ENCODE measurements around the gene MAPK8IP2.

The MAPK8IP2 gene

DNA sequence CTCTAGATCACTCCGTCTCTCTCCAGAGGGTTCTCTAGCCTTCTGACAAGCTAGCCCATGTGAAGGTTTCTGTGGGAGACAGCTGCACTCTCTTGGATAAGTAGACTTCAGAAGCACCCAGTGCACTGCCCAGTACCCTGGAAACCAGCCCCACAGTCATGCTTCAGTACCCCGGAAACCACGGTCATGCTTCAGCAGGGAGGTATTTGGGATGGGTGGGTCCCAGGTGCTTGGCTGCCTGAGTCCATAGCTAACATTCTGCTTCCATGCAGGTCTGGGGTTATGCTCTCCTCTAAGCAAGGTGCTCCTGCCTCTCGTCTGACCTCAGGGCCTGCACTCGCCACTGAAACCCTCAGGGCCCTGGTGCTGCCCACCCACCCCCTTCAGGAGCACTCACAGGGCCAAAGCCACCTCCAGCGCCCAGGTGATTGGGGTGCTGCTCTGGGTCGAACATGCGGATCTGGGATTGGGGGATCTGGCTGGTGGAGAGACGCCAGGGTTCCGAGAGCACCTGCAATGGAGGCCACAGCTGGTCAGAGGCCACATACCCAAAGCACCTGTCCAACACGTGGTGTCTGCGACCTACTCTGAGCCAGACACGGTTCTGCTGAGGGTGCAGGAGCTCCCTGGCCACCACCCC is 30.6 kb upstream of the MAPK8IP2 start:
- in situ Hi-C loops (cut with MboI; ENCODE audit: low pct_unique_long_range_greater_than_20kb, low sequenced_read_pairs, unreplicated experiment) = no loop called here
- DNase-seq (ENCODE audit: low spot score) = peak; percentile 34
- TF ChIP-seq, protein P1, sequence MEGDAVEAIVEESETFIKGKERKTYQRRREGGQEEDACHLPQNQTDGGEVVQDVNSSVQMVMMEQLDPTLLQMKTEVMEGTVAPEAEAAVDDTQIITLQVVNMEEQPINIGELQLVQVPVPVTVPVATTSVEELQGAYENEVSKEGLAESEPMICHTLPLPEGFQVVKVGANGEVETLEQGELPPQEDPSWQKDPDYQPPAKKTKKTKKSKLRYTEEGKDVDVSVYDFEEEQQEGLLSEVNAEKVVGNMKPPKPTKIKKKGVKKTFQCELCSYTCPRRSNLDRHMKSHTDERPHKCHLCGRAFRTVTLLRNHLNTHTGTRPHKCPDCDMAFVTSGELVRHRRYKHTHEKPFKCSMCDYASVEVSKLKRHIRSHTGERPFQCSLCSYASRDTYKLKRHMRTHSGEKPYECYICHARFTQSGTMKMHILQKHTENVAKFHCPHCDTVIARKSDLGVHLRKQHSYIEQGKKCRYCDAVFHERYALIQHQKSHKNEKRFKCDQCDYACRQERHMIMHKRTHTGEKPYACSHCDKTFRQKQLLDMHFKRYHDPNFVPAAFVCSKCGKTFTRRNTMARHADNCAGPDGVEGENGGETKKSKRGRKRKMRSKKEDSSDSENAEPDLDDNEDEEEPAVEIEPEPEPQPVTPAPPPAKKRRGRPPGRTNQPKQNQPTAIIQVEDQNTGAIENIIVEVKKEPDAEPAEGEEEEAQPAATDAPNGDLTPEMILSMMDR (IDR thresholded peaks at IDR 0.05; ENCODE audit: extremely low read depth, insufficient read depth, missing control alignments) = no peak

- in situ Hi-C loops (cut with MboI; ENCODE audit: low pct_unique_long_range_greater_than_20kb, low sequenced_read_pairs, unreplicated experiment) = no loop called here
- no peak for DNase-seq (ENCODE audit: low spot score)
- TF ChIP-seq, protein P1 (IDR thresholded peaks at IDR 0.05; ENCODE audit: extremely low read depth, insufficient read depth, missing control alignments) = no peak
Measured at GRCh38 chr22:50570861-50571260, 29.7 kb upstream of the MAPK8IP2 start.

DNA sequence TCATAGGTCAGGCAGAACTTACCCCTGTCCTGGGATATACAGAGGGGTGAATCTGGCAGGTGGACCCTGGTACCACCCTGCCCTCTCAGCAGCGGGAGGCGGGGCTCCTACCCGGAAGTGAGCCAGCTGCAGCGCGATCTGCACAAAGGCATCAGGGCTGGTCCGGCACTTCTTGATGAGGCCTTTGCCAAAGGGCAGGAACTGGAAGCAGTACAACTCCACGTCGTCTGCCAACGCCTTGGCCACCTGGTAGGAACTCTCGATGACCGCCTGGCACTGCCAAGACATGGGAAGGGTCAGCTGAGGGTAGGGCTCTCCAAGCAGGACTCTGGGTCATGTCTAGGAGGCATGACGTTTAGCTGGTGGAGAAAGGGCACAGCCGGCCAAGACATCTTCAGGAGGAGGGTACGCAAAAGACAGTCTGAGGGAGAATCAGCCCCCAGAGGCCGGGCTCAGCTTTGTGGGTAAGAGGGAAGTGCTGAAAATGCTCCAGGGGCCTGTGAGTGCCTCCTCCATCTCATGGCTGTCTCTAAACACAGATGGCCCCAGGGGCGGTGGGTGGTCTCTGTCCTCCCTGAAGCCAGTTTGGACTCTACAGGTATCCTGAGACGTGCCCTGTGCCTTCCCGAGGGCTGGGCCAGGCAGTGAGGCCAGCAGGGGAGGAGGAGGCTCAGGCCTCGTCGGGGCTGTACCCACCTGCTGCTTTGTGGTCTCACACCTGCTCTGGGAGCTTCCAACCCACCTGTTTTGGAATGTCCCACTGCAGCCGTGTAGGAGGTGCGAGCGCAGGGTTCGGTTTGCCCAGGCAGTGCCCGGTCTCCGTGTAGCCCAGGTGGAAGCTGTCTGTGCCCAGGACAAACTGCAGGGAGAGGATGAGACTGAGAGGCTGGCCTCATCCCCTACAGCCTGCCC is 29.1 kb upstream of the MAPK8IP2 start:
- no peak for DNase-seq (ENCODE audit: low spot score)
- in situ Hi-C loops (cut with MboI; ENCODE audit: low pct_unique_long_range_greater_than_20kb, low sequenced_read_pairs, unreplicated experiment) = no loop called here
- TF ChIP-seq, protein P1 (IDR thresholded peaks at IDR 0.05; ENCODE audit: extremely low read depth, insufficient read depth, missing control alignments) = no peak

GRCh38 chr22:50572965-50573364 is 27.6 kb upstream of the MAPK8IP2 start:
- TF ChIP-seq, protein P1 (IDR thresholded peaks at IDR 0.05; ENCODE audit: extremely low read depth, insufficient read depth, missing control alignments) = no peak
- DNase-seq (ENCODE audit: low spot score) = no peak
- in situ Hi-C loops (cut with MboI; ENCODE audit: low pct_unique_long_range_greater_than_20kb, low sequenced_read_pairs, unreplicated experiment) = no loop called here

DNA sequence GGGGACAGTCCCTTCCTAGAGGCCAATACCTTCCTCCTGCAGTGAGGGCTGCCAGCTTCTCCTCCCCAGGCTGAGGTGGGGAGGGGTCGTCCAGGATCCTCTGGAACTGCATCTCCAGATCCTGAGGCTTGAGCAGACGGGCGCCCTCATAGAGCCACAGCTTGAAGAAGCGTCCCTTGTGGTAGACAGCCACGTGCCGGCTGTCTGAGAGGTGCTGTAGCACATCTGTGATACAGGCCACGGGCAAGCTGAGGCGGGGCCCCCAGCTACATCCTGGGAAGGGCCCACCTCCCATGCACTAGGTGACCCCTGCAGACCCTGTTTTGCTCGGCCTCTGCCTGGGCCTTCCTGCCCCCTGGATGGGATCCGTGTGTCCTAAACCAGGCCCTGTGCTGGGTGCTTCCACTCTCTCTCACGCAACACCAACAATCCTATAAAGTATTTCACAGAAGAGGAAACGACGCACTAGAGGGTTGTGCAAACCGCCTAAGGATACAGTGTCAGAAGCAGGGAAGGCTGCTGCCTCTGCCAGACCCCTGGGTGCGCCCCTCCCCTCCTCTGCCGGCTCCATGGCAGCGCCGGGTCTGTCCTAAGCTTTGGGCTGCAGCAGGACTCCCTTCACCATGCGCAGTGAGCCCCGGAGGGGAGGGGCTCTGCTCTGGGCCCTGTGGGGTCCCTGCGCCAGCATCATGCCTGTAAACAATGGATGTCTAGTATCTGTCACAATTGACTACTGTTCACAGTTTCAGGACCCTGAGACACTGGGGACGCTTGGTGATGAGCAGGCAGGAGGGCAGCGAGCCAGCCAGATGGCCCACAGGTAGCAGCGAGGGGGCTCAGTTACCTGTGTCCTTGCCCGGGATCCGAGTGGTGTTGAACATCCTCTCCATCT is 26.9 kb upstream of the MAPK8IP2 start:
- in situ Hi-C loops (cut with MboI; ENCODE audit: low pct_unique_long_range_greater_than_20kb, low sequenced_read_pairs, unreplicated experiment) = no loop called here
- no peak for DNase-seq (ENCODE audit: low spot score)
- TF ChIP-seq, protein P1 (IDR thresholded peaks at IDR 0.05; ENCODE audit: extremely low read depth, insufficient read depth, missing control alignments) = no peak

DNA sequence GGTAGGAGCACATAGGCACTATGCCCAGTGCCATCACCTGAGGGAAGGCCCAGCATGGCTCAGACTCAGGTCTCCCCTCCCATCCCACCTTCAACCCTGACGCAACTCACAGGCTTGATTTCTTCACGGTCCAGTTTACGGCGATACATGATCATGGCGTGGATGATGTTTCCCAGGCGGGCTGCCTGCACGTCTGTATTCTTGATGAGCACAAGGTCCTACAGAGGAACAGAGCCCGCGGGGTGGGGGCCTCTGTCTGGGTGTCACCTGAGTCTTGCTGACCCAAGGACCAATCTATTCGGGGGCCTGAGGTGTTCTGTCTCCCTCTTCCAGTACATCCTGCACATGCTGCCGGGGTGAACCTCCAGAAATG is 26.2 kb upstream of the MAPK8IP2 start:
- in situ Hi-C loops (cut with MboI; ENCODE audit: low pct_unique_long_range_greater_than_20kb, low sequenced_read_pairs, unreplicated experiment) = no loop called here
- DNase-seq (ENCODE audit: low spot score) = no peak
- TF ChIP-seq, protein P1 (IDR thresholded peaks at IDR 0.05; ENCODE audit: extremely low read depth, insufficient read depth, missing control alignments) = no peak

Data from GM13977 (cell line).